GM12878 (cell line): Measurements from ENCODE around the gene CCDC61. TPM values are rescaled to one million over a fixed set of nuclear protein-coding genes. Genes with fewer than 3 reads are reported as not detected.

Experiments
- ATAC-seq: fragments of 200-7000 bp; cut with Tn5 transposase; 3 replicates; pipeline ENCODE4 v1.9.1; 2020; ENCODE audit warnings: mild to moderate bottlenecking, moderate library complexity
- BruUV-seq: library from RNA; stranded (reverse); fragments of 400-500 nt; replicated peaks from 2 replicates; lab custom pipeline; 2021; lab: Mats Ljungman, UMichigan
- CTCF ChIA-PET: fragments of 300-600 bp; sonication (Branson Sonifier 250); formaldehyde crosslinking; extraction: SDS; loops from one replicate; lab custom pipeline; 2021; ENCODE audit warnings: inconsistent platforms; lab: Yijun Ruan, JAX
- POLR2A ChIA-PET: fragments of 350-600 bp; formaldehyde crosslinking; extraction: SDS; loops from one replicate; lab custom pipeline; 2021; ENCODE audit warnings: inconsistent platforms; lab: Charles Lee
- RAD21 ChIA-PET: fragments of 300-600 bp; sonication (Branson Sonifier 250); formaldehyde crosslinking; loops from one replicate; lab custom pipeline; 2023; ENCODE audit warnings: antibody characterized with exemption; ENCODE audit not compliant: unreplicated experiment; lab: Charles Lee
- SMC1A ChIA-PET: fragments of 300-600 bp; sonication (Branson Sonifier 250); formaldehyde crosslinking; loops from one replicate; lab custom pipeline; 2023; ENCODE audit not compliant: unreplicated experiment, uncharacterized antibody; lab: Charles Lee
- DNase-seq: peaks from one replicate; pipeline ENCODE4 v3.0.0-alpha.2; 2011; ENCODE audit warnings: low read depth, low spot score
- FAIRE-seq: peaks from 3 replicates; lab custom pipeline; 2011; peaks lifted over from hg19 to GRCh38; lab: Jason Lieb, UNC
- H2AFZ ChIP-seq: 2 replicates; pipeline ENCODE4 v1.6.0; 2011; ENCODE audit warnings: low read depth, low read length, control low read depth; ENCODE audit not compliant: control insufficient read depth
- H3K27ac ChIP-seq: 2 replicates; pipeline ENCODE4 v1.5.1; 2011; ENCODE audit warnings: control low read depth; ENCODE audit not compliant: control insufficient read depth, insufficient read depth
- H3K27me3 ChIP-seq, 2 experiments: replicated peaks in 1 of 2; 2 replicates each; pipeline versions ENCODE4 v1.6.0 to v1.6.1; 2011; ENCODE audit warnings: low read length in 1 of 2; ENCODE audit not compliant: control insufficient read depth in 2 of 2, insufficient read depth in 2 of 2
- H3K36me3 ChIP-seq, 2 experiments: 2 replicates each; pipeline ENCODE4 v1.5.1; 2011; ENCODE audit warnings: low read length in 1 of 2; ENCODE audit not compliant: control insufficient read depth in 2 of 2, insufficient read depth in 2 of 2
- H3K4me1 ChIP-seq: 2 replicates; pipeline ENCODE4 v1.6.1; 2011; ENCODE audit warnings: mild to moderate bottlenecking, low read length, moderate library complexity, mixed read lengths; ENCODE audit not compliant: control insufficient read depth, insufficient read depth
- H3K4me2 ChIP-seq: 2 replicates; pipeline ENCODE4 v1.6.0; 2011; ENCODE audit warnings: control low read depth; ENCODE audit not compliant: control insufficient read depth, insufficient read depth
- H3K4me3 ChIP-seq: fragments of 200-600 bp; sonication (generic); 2 replicates; pipeline ENCODE4 v1.5.1; 2016
- H3K79me2 ChIP-seq: 2 replicates; pipeline ENCODE4 v1.6.0; 2011; ENCODE audit warnings: low read length; ENCODE audit not compliant: control insufficient read depth, insufficient read depth
- H3K9ac ChIP-seq: 2 replicates; pipeline ENCODE4 v1.8.0; 2011; ENCODE audit warnings: low read length, control low read depth, mixed read lengths; ENCODE audit not compliant: control insufficient read depth, insufficient read depth
- H3K9me3 ChIP-seq: replicated peaks from 3 replicates; pipeline ENCODE4 v1.5.1; 2011; ENCODE audit warnings: mild to moderate bottlenecking, low read length; ENCODE audit not compliant: control insufficient read depth, insufficient read depth
- H4K20me1 ChIP-seq: 2 replicates; pipeline ENCODE4 v1.6.0; 2011; ENCODE audit not compliant: control insufficient read depth, insufficient read depth
- CHD1 ChIP-seq: IDR thresholded peaks from 2 replicates; pipeline ENCODE4 v1.6.1; 2012; ENCODE audit warnings: low read depth, low read length, improper control_type of control experiment
- FOS ChIP-seq: IDR thresholded peaks from 3 replicates; pipeline ENCODE4 v1.6.1; 2011; ENCODE audit warnings: borderline replicate concordance; ENCODE audit not compliant: insufficient read length; ENCODE audit errors: extremely low read depth
- HDAC6 ChIP-seq: fragments of 200-600 bp; sonication (generic); IDR thresholded peaks from one replicate; pipeline ENCODE4 v1.8.0; 2017; ENCODE audit warnings: antibody characterized with exemption; ENCODE audit not compliant: unreplicated experiment
- IRF3 ChIP-seq: fragments of 450-650 bp; IDR thresholded peaks from 2 replicates; pipeline ENCODE4 v1.6.1; 2014; ENCODE audit warnings: mild to moderate bottlenecking
- MYB ChIP-seq: fragments of 150-350 bp; IDR thresholded peaks from 2 replicates; pipeline ENCODE4 v1.6.1; 2014; ENCODE audit warnings: mild to moderate bottlenecking, low read depth, low read length, borderline replicate concordance
- NR2C2 ChIP-seq: IDR thresholded peaks from 2 replicates; pipeline ENCODE4 v1.6.1; 2011; ENCODE audit warnings: borderline replicate concordance, low read depth; ENCODE audit not compliant: control insufficient read depth, insufficient read length
- NRF1 ChIP-seq: conservative IDR thresholded peaks from 2 replicates; pipeline ENCODE4 v1.6.1; 2011; ENCODE audit warnings: mild to moderate bottlenecking, low read depth, low read length, improper control_type of control experiment
- PKNOX1 ChIP-seq: fragments of 450-650 bp; IDR thresholded peaks from 2 replicates; pipeline ENCODE4 v1.6.1; 2016; ENCODE audit warnings: mild to moderate bottlenecking
- PML ChIP-seq: IDR thresholded peaks from 2 replicates; pipeline ENCODE4 v1.6.1; 2012; ENCODE audit warnings: low read length, inconsistent platforms
- POLR2AphosphoS2 ChIP-seq: IDR thresholded peaks from 2 replicates; pipeline ENCODE4 v1.6.1; 2011; ENCODE audit warnings: low read depth, mild to moderate bottlenecking, low read length, improper control_type of control experiment, moderate library complexity
- SMC3 ChIP-seq: IDR thresholded peaks from 2 replicates; pipeline ENCODE4 v1.6.1; 2011; ENCODE audit warnings: low read length, improper control_type of control experiment, borderline replicate concordance
- SRF ChIP-seq, 2 experiments: IDR thresholded peaks; 2 replicates each; pipeline ENCODE4 v1.6.1; 2011; ENCODE audit warnings: low read depth in 2 of 2, low read length in 2 of 2, mild to moderate bottlenecking in 1 of 2, moderate library complexity in 1 of 2
- TBL1XR1 ChIP-seq: IDR thresholded peaks from 2 replicates; pipeline ENCODE4 v1.6.1; 2012; ENCODE audit warnings: low read depth, low read length, improper control_type of control experiment
- USF1 ChIP-seq: IDR thresholded peaks from 2 replicates; pipeline ENCODE4 v1.6.1; 2011; ENCODE audit warnings: borderline replicate concordance, low read depth, mild to moderate bottlenecking, moderate library complexity, mixed read lengths, low read length; ENCODE audit not compliant: insufficient read depth; ENCODE audit errors: extremely low read length
- YBX1 ChIP-seq: fragments of 450-650 bp; IDR thresholded peaks from 2 replicates; pipeline ENCODE4 v1.6.1; 2016; ENCODE audit warnings: antibody characterized with exemption
- ZSCAN29 ChIP-seq: fragments of 450-650 bp; IDR thresholded peaks from 2 replicates; pipeline ENCODE4 v1.6.1; 2017; ENCODE audit warnings: mild to moderate bottlenecking, moderate library complexity
- WGBS: methylation state at CpG from one replicate; pipeline ENCODE4 v1.1.6; 2016; ENCODE audit warnings: low lambda C conversion rate; ENCODE audit not compliant: insufficient replicate concordance, insufficient coverage; ENCODE audit errors: missing lambda C conversion rate; 5-methylcytosine and 5-hydroxymethylcytosine counted together
- in situ Hi-C: fragments of 300-500 bp; cut with MboI; formaldehyde crosslinking; loops from 9 replicates; pipeline ENCODE4 v1.14.3; 2018; ENCODE audit warnings: mixed read lengths
- intact Hi-C: fragments of 100-400 bp; cut with micrococcal nuclease; formaldehyde crosslinking; loops from one replicate; pipeline ENCODE4 v1.14.2; 2022; ENCODE audit not compliant: unreplicated experiment
- polyA plus RNA-seq, 11 experiments: library from polyadenylated mRNA; depleted of rRNA in 4 of 11; unstranded in 6 of 11; stranded (reverse) in 5 of 11; fragments of >200 nt; fragmentation: Nextera tagmentation in 4 of 11; fragmentation: Illumina TruSeq in 1 of 11; extraction: Ambion mirVana in 4 of 11; extraction: Trizol in 1 of 11; gene quantifications; 1 replicate in 1 of 11; 2 replicates in 10 of 11; pipeline versions ENCODE4 v1.2.1 to v1.2.3, GENCODE V29; 2011 to 2016; ENCODE audit warnings: inconsistent platforms in 2 of 11, missing spikeins in 2 of 11, low read depth in 1 of 11
- total RNA-seq, 4 experiments: library from RNA; depleted of rRNA in 3 of 4; stranded (reverse); fragments of >200 nt in 3 of 4; fragmentation: Illumina TruSeq in 1 of 4; extraction: Trizol in 1 of 4; gene quantifications; 2 replicates each; pipeline versions ENCODE4 v1.2.1 to v1.2.3, GENCODE V29; 2013 to 2021

The CCDC61 gene
- total and polyA plus RNA-seq, 10 of the 15 experiments (the other 5 are each of a cell fraction or from before 2014, with no cell fraction given): 0.27 to 27.1 (median 8.7) TPM

GRCh38 chr19:46042252-46042883, 47.1 kb downstream of the CCDC61 start:
- SMC1A ChIA-PET: interaction anchor here (2.2 kb wide), 1 partner anchor 14 kb away, joined by 8 read pairs; no protein-coding TSS in a partner anchor
- no peaks in the 10 kb centered on the region for H3K9me3 ChIP-seq
- ATAC-seq (no peak), DNase-seq (no peak), FAIRE-seq (no peak)
- in situ Hi-C loops: no loop called here
- POLR2A ChIA-PET: no interaction called here
- no peak overlapping the region for H3K9ac ChIP-seq
- TF ChIP-seq POLR2AphosphoS2: no peak
- no peak for TF ChIP-seq PKNOX1
- no peak for TF ChIP-seq SRF (IDR thresholded peaks at IDR 0.05; ENCODE audit: low read depth in 2 of 2, low read length in 2 of 2)
- no peak for TF ChIP-seq USF1
- TF ChIP-seq MYB: no peak
- no peak for TF ChIP-seq NR2C2
- TF ChIP-seq SMC3: no peak
- no peak for TF ChIP-seq FOS
- no peak for TF ChIP-seq HDAC6
- TF ChIP-seq ZSCAN29: no peak
- TF ChIP-seq NRF1: no peak
- no peak for TF ChIP-seq CHD1
- no peak for TF ChIP-seq YBX1
- TF ChIP-seq PML: no peak
- no peak for TF ChIP-seq TBL1XR1
- no peak for TF ChIP-seq IRF3
- no peak overlapping the region for H2AFZ ChIP-seq
- H3K4me3 ChIP-seq: no peak overlapping the region
- no peaks in the 10 kb centered on the region for H4K20me1 ChIP-seq
- no peaks in the 10 kb centered on the region for H3K4me1 ChIP-seq
- no peak overlapping the region for H3K4me2 ChIP-seq
- H3K27ac ChIP-seq: no peak overlapping the region
- RAD21 ChIA-PET: no interaction called here
- H3K36me3 ChIP-seq: no peaks in the 10 kb centered on the region
- WGBS: 37% methylated on average over 5 of the region's 5 CpGs
- CTCF ChIA-PET: interaction anchor here (0.8 to 1.5 kb wide), 6 partner anchors 10 to 73 kb away, joined by 3 to 6 read pairs (median 3); no protein-coding TSS in a partner anchor
- peaks cover 3 to 5% of the 10 kb centered on the region in 2 experiments; a peak in 3 of 4 replicates for H3K27me3 ChIP-seq
- no TSS peak for BruUV-seq
- intact Hi-C loops: no loop called here
- no peaks in the 10 kb centered on the region for H3K79me2 ChIP-seq
